Stomach (tissue), 4 donors: ENCODE data around the gene CYB5A.

Source experiments
- EP300 ChIP-seq: sonication (generic); formaldehyde crosslinking; IDR thresholded peaks from one replicate; pipeline ENCODE4 v1.6.1; 2017; ENCODE audit warnings: antibody characterized with exemption
- POLR2A ChIP-seq, 4 donors: fragments of 450-650 bp; IDR thresholded peaks; one replicate each; pipeline ENCODE4 v1.6.1; 2016; ENCODE audit warnings: antibody characterized with exemption in 4 of 4, control low read depth in 2 of 4, mild to moderate bottlenecking in 1 of 4, moderate library complexity in 1 of 4
- POLR2AphosphoS5 ChIP-seq, 3 donors: sonication (generic); formaldehyde crosslinking; IDR thresholded peaks; one replicate each; pipeline ENCODE4 v1.6.1; 2016; ENCODE audit warnings: antibody characterized with exemption in 3 of 3
- TF ChIP-seq, protein P1 (sequence below), 7 experiments: fragments of 450-650 bp in 4 of 7; fragments of 200-600 bp in 3 of 7; sonication (generic) in 3 of 7; IDR thresholded peaks; one replicate each; pipeline ENCODE4 v1.5.1; 2016 to 2019; ENCODE audit warnings: antibody characterized with exemption in 7 of 7, control low read depth in 2 of 7, mild to moderate bottlenecking in 1 of 7

- TF ChIP-seq, protein P1, sequence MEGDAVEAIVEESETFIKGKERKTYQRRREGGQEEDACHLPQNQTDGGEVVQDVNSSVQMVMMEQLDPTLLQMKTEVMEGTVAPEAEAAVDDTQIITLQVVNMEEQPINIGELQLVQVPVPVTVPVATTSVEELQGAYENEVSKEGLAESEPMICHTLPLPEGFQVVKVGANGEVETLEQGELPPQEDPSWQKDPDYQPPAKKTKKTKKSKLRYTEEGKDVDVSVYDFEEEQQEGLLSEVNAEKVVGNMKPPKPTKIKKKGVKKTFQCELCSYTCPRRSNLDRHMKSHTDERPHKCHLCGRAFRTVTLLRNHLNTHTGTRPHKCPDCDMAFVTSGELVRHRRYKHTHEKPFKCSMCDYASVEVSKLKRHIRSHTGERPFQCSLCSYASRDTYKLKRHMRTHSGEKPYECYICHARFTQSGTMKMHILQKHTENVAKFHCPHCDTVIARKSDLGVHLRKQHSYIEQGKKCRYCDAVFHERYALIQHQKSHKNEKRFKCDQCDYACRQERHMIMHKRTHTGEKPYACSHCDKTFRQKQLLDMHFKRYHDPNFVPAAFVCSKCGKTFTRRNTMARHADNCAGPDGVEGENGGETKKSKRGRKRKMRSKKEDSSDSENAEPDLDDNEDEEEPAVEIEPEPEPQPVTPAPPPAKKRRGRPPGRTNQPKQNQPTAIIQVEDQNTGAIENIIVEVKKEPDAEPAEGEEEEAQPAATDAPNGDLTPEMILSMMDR (IDR thresholded peaks at IDR 0.05): no peak
- no peak for TF ChIP-seq EP300
- TF ChIP-seq POLR2AphosphoS5 (IDR thresholded peaks at IDR 0.05): no peak
- TF ChIP-seq POLR2A (IDR thresholded peaks at IDR 0.05): no peak
These were observed 12.8 kb downstream of the CYB5A start for GRCh38 chr18:74278983-74279382.
